ENCODE measurements around the gene MAP3K6. TPM values are rescaled to one million over a fixed set of nuclear protein-coding genes. Genes with fewer than 3 reads are reported as not detected.
A peak's percentile ranks its signal among the peaks of the same experiment; 100 is the strongest.

MAP3K6 gene
- total RNA-seq, 4 donors from 2014 or later, result 31.1 to 64.3 (median 54.3) TPM

DNA sequence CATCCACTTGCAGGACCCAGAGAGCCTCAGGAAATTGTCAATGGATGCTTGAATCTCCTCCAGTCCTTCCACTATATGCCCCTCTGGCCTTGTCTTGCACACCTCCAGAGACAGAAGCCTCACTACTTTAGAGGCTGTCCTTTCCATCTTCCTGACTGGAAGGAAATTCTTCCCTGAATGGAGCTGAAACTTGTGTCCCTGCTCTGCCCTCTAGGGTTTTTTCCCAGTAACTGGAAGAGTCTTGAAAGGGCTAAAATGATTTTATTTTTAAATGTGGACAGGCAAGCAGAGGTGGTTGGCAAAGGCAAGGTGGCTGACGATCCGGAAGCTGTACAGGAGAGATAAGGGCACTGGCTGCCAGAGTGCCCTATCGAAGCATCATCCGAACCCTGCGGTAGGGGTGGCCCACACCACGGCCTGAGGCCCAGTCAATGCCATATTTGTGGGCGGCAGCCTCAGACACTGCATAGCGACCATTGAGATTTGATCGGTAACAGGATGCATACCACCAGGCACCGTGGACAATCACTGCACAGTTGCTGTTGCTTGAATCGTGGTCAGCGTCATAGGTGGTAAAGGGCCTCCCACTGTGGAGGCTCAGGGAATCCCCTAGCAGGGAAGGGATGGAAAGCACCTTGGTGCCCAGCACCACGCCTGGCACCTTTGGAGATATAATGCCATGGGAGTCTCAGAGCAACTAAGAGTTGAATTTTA, 2.3 kb upstream of the MAP3K6 start:
- H3K4me1 ChIP-seq, result peaks cover 9 to 54% (median 19%) of the 10 kb centered on the region in 3 donors
- TF ChIP-seq, protein P1, sequence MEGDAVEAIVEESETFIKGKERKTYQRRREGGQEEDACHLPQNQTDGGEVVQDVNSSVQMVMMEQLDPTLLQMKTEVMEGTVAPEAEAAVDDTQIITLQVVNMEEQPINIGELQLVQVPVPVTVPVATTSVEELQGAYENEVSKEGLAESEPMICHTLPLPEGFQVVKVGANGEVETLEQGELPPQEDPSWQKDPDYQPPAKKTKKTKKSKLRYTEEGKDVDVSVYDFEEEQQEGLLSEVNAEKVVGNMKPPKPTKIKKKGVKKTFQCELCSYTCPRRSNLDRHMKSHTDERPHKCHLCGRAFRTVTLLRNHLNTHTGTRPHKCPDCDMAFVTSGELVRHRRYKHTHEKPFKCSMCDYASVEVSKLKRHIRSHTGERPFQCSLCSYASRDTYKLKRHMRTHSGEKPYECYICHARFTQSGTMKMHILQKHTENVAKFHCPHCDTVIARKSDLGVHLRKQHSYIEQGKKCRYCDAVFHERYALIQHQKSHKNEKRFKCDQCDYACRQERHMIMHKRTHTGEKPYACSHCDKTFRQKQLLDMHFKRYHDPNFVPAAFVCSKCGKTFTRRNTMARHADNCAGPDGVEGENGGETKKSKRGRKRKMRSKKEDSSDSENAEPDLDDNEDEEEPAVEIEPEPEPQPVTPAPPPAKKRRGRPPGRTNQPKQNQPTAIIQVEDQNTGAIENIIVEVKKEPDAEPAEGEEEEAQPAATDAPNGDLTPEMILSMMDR (IDR thresholded peaks at IDR 0.05), result peak in 3 of 4 experiments; percentile 8 to 12 (median 9)
- no peak for TF ChIP-seq EP300 (IDR thresholded peaks at IDR 0.05)
- no peak overlapping the region for H3K4me3 ChIP-seq
- no peak for ATAC-seq
- WGBS, 2 donors (ENCODE audit: low coverage in 1 of 2), result 70 to 96% methylated on average over 7 to 9 of the region's 13 CpGs
- H3K27ac ChIP-seq, result peak overlapping the region in 1 of 4 donors; percentile 19
- no peaks in the 10 kb centered on the region for H3K9me3 ChIP-seq
- H3K36me3 ChIP-seq, result peaks cover 0 to 8% of the 10 kb centered on the region in 2 donors
- H3K27me3 ChIP-seq, result no peaks in the 10 kb centered on the region

DNA sequence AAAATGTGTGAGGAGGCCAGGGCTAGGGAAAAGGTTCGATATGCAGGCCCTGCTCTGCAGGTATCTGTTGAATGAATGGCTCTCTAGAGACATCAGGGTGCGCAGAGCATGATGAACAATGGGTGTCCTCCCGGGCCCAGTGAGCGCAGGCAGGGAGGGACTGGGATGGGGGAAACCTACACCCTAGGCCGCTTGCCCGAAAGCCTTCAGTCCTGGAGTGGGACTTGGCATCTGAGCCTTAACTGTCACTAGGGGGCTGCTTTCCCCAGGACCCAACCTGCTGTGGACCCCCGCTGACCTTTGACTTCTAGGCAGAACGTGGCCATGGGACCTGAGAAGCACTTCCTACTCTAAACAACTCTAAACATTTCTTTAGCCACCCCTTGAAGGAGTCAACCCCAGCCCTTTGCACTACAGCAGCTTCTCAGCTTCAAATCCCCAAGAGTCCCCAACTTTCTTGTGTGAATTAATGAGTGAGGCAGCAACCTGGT, 444 bp upstream of the MAP3K6 start:
- TF ChIP-seq POLR2AphosphoS5 (IDR thresholded peaks at IDR 0.05) (no peak), POLR2A (IDR thresholded peaks at IDR 0.05) (no peak), EP300 (IDR thresholded peaks at IDR 0.05) (no peak)
- TF ChIP-seq, protein P1 (IDR thresholded peaks at IDR 0.05), result no peak
- Histone ChIP-seq H3K9me3 (no peaks in the 10 kb centered on the region), H3K4me1 (peaks cover 9 to 57% (median 19%) of the 10 kb centered on the region in 3 donors), H3K27ac (peak overlapping the region; percentile 94 to 99 (median 98)), H3K36me3 (peaks cover 0 to 26% of the 10 kb centered on the region in 2 donors), H3K27me3 (no peaks in the 10 kb centered on the region), H3K4me3 (peak overlapping the region; percentile 69 to 91)
- 20% methylated on average over 1 of the region's 8 CpGs; no CpG with 5 or more reads in 1 of the 2 donors for WGBS, 2 donors (ENCODE audit: low coverage in 1 of 2)
- no peak for ATAC-seq

DNA sequence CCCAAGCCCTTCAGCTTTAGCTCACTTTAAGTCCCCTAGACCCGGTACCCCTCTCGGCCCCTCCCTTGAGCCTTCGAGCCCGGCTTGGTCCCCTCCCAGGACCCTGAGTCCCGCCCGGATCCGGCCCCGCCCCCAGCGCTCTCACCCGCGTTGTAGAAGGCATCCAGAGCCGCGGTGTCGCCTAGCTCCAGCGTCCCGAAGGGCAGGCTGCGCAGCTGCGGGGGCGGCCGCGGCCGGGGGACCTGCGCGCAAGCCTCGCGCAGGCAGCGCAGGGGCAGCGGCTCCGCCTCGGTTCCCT, 699 bp downstream of the MAP3K6 start:
- TF ChIP-seq POLR2AphosphoS5 (IDR thresholded peaks at IDR 0.05), result no peak
- TF ChIP-seq POLR2A (IDR thresholded peaks at IDR 0.05), result peak; percentile 40 to 51
- peak overlapping the region; percentile 69 to 91 for H3K4me3 ChIP-seq
- 0% methylated on average over 1 of the region's 30 CpGs; no CpG with 5 or more reads in 1 of the 2 donors for WGBS, 2 donors (ENCODE audit: low coverage in 1 of 2)

GRCh38 chr1:27365372-27366112, 1.2 kb downstream of the MAP3K6 start:
- peaks cover 9 to 65% (median 19%) of the 10 kb centered on the region in 3 donors for H3K4me1 ChIP-seq
- peak overlapping the region; percentile 69 to 91 for H3K4me3 ChIP-seq
- H3K9me3 ChIP-seq, result no peaks in the 10 kb centered on the region
- no peaks in the 10 kb centered on the region for H3K27me3 ChIP-seq
- peaks cover 0 to 43% of the 10 kb centered on the region in 2 donors for H3K36me3 ChIP-seq
- peak overlapping the region; percentile 94 to 99 (median 98) for H3K27ac ChIP-seq
- TF ChIP-seq POLR2AphosphoS5 (IDR thresholded peaks at IDR 0.05), result peak; percentile 57
- no peak for TF ChIP-seq EP300 (IDR thresholded peaks at IDR 0.05)
- peak; percentile 38 to 51 for TF ChIP-seq POLR2A (IDR thresholded peaks at IDR 0.05)
- TF ChIP-seq, protein P1 (IDR thresholded peaks at IDR 0.05), result peak in 1 of 4 experiments; percentile 3
- ATAC-seq, result peak; percentile 81
- WGBS, 2 donors (ENCODE audit: low coverage in 1 of 2), result 0 to 4% methylated on average over 9 to 16 of the region's 40 CpGs

More for the DNA sequence above, 699 bp downstream of the MAP3K6 start:
- H3K36me3 ChIP-seq, result peaks cover 0 to 38% of the 10 kb centered on the region in 2 donors
- peak overlapping the region; percentile 94 to 99 (median 98) for H3K27ac ChIP-seq
- ATAC-seq, result peak; percentile 69
- H3K27me3 ChIP-seq, result no peaks in the 10 kb centered on the region
- H3K4me1 ChIP-seq, result peaks cover 9 to 60% (median 19%) of the 10 kb centered on the region in 3 donors
- H3K9me3 ChIP-seq, result no peaks in the 10 kb centered on the region

- Histone ChIP-seq H3K27me3 (no peaks in the 10 kb centered on the region), H3K4me3 (peak overlapping the region; percentile 69 to 91), H3K36me3 (peaks cover 0 to 50% of the 10 kb centered on the region in 2 donors), H3K9me3 (no peaks in the 10 kb centered on the region), H3K4me1 (peaks cover 9 to 70% (median 19%) of the 10 kb centered on the region in 3 donors), H3K27ac (peak overlapping the region; percentile 94 to 99 (median 98))
- WGBS, 2 donors (ENCODE audit: low coverage in 1 of 2), result no CpG with 5 or more reads among the region's 11 CpGs
- TF ChIP-seq POLR2A (IDR thresholded peaks at IDR 0.05) (no peak), POLR2AphosphoS5 (IDR thresholded peaks at IDR 0.05) (no peak), EP300 (IDR thresholded peaks at IDR 0.05) (no peak)
- TF ChIP-seq, protein P1 (IDR thresholded peaks at IDR 0.05), result no peak
- no peak for ATAC-seq
Observed at GRCh38 chr1:27364696-27365371, 1.9 kb downstream of the MAP3K6 start.
